Cerebellar cortex (tissue), 1 donor: ENCODE data around the gene TNFRSF14.
A peak's percentile ranks its signal among the peaks of the same experiment; 100 is the strongest.
"Not testable (repeated sequence)": the region's sequence is repeated elsewhere in the genome, so short reads cannot be mapped to it uniquely, and the experiment has no call there.

ENCODE experiments used
- DNase-seq: peaks from one replicate; pipeline ENCODE4 v3.0.0-alpha.2; 2015; ENCODE audit warnings: low spot score

TNFRSF14 gene

DNA sequence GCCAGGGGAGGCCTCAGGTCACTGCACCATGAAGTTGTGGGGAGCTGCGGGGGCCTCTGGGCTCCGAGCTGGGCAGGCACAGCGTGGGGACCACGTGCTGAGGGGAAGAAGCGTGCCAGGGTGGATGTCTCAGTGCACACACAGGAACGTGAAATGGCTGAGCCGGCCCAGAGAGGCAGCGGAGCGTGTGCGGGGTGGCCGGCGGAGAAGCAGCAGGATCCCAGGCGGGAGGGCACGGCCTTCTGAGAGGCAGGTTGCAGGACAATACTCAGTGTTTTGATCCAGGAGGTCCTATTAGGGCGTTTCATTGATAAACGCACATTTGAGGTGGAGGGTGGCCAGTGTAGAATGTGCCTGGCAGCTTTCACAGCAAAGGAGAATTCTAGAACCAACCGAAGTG is 12.9 kb downstream of the TNFRSF14 start:
- no peak for DNase-seq

DNA sequence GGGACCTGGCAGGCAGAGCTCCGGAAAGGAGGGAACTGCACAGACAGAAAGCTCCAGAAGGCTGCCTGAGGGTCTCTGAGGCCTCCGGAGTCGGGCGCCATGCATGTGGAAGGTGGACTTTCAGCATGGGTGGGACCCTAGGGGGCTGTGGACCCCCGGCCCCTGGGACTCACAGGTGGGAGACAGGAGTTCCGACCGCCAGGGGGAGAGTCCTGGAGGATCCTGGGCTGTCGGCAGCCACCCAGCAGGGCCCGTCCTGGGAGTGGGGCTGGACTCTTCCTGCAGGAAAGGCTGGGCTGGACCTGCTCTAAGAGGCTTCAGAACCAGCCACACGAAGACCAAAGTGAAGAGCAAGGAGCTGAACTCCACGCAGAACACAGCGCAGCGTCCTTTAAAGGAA is 13.5 kb downstream of the TNFRSF14 start:
- not testable (repeated sequence) for DNase-seq

DNA sequence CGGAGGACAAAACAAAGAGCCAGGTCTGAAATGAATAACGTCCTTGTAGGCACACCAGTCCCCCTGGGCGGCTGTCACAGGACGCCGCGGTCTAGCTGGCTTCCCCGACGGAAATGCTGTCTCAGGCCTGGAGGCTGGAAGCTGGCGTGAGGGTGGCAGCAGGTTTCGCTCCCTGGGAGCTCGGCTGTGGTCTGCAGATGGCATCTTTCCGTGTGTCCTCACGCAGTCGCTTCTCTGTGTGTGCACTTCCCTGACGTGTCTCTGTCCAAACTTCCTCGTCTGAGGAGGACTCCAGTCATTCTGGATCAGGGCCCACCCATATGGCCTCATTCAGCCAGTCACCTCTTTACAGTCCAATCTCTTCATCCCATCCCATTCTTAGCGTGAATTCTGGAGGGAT is 14.2 kb downstream of the TNFRSF14 start:
- DNase-seq = peak; percentile 22

DNA sequence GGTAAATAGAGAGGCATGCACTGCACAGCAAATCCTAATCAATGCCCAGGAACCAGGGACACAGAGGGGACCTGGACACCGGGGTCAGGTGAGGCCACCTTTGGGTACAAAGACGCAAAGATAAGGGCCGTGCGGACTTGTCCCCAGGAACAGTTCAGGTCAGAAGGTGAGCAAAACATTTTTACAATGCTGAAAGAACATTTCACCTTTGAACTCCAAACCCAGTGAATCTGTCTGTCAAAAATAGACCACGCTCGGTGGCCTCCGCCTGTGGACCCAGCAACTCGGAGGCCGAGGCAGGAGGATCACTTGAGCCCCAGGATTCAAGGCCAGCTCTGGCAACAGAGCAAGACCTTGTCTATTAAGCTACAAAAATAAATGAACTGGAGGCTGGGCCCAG is 15.2 kb downstream of the TNFRSF14 start:
- DNase-seq = no peak

DNA sequence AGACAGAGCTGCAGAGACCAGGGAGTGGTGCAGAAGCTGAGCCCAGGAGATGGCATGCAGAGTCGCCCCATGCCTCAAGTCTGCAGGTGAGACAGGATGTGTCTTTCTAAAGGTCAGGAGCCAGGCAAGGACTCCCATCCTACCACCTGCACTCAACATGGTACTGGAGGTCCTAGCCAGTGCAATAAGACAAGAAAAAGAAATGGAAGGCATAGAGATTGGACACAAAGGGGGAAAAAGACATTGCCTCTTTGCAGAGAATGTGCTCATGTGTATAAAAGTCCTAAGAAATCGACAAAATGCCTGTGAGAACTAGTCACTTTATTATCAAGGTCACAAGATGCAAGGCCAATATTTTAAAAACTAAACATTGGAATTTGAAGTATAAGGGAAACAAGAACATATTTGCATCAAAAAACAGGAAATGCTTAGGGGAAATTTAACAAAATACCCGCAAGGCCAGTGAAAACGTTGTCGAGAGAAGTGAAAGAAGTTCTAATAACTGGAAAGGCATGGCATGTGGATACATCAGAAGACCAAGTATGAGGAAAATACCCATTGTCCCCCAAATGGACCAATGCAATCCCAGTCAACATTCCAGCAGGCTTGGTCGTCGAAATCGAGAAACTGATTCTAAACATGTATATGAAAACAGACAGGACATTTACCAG is 17.2 kb downstream of the TNFRSF14 start:
- DNase-seq = no peak

DNA sequence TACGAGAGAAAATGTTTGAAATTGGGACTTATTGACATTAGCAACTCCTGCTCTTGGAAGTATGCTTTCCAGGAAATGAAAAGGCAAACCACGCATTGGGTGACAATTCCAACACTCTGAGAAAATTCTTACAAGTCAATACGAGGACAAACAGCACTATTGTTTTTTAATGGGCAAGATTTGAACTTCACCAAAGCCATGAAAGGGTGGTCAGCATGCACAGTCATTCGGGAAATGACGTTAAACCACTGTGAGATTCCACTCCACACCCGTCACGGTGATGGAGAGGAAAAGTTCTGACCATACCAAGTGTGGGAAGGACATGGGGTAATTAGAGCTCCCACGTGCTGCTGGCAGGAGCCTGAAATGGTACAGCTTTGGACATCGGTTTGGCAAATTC is 18.2 kb downstream of the TNFRSF14 start:
- DNase-seq = no peak

DNA sequence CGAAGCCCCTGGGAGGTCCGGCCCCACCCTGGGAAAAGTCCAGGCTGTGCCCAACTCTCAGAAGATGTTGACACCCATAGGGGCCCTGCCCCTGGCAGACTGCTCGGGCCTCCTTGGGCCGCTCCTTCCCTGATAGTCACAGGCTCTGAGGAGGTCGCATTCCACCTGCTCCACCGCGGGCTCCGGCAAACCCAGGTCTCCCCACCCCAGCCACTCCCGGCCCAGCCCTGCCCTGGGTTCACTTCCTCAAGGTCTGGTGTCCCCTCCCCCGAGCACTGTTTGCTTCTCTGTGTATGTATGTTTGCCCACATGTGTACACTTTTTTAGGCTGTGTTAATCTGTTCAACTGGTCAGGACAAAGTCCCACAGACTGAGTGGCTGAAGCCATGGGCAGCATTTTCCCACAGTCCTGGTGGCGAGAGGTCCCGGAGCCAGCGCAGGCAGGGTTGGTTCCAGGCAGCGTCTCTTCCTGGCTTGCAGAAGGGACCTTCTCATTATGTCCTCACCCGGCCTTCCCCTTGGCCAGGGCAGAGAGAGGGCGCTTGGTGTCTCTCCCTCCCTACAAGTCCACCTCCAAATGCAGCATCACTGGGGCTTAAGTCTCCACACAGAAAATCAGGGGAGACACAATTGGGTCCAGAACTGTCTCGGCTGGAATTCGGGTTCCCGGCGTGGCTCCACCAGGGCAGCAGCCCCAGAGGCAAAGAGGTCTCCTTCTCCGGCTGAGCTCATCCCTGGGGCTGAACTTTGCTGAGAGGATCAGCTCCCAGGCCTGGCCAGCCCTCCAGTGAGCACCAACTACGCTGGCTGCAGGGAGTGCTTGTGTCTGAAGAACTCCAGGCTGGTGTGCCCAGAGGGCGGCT is 19.9 kb downstream of the TNFRSF14 start:
- DNase-seq = no peak

DNA sequence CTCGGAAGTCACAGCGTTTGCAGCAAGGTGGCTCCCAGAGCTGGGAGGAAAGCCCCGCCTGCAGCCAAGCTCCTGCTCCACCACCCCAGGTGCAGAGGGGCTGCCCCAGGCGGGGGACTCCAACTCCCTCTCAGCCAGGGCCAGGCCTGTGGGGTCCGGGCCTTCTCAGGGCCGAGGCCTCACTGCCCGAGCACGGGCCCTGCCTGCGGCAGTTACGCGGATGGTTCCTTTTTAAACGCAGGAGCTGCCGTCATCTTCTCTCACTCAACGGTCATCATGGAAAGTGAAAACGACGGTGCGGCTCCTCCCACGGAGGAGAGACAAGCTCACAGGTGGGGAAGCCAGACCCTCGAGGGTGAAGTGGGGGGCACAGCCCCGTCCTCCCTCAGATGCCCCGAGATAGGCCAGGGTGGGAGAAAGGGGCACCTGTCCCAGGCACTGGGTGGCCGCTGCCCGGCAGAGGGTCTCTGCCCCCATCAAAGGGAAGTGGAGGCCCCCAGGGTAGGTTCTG is 21.4 kb downstream of the TNFRSF14 start:
- not testable (repeated sequence) for DNase-seq

DNA sequence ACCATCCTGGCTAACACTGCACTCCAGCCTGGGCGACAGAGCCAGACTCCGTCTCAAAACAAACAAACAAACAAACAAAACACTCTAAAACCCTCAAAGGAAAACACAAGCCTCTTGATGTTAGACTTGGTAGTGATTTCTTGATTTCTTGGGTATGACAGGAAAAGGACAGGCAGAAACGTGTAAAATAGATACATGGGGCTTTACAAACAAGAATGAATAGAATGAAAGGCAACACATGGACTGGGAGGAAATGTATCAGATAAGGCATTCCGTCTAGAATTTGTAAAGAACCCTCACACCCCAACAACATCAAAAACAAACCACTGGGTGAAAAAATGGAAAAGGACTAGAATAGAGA is 22.6 kb downstream of the TNFRSF14 start:
- no peak for DNase-seq

DNA sequence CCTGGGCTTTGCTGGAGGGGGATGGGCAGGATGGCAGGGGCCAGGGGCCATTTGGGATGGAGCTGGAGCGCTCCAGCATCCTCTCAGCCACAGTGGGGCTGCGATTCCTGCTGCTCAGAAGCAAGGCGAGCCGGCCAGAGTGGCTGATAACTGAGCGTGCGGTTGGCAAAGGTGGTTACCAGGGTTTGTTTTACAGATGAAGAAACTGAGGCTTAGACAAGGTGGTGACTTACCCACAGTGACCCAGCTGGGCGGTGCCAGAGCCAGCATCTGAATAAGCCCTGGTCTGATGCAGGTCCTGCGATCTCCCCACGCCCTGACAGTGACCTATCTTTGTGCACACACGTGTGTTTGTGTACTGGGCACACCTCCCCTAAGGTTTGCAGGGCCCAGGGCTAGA is 24.5 kb downstream of the TNFRSF14 start:
- no peak for DNase-seq

DNA sequence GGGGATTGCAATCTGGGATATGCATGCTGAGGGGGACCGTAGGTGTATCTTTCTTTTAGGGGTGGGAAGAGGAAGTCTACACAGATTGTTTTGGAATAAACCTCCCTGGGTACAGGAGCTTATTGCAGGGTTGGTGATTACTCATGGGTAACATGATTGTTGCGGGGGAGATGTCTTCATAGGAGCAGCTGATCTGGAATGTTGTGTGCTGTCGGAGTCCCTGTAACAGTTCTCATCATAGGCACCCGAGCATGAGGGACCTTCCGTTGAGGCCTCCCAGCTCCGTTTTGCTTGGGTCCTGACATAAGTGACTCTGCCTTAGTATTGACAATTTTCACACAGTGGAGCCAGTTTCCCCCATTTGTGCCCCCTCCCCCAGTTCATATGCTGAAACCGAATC is 26.2 kb downstream of the TNFRSF14 start:
- DNase-seq = no peak

DNA sequence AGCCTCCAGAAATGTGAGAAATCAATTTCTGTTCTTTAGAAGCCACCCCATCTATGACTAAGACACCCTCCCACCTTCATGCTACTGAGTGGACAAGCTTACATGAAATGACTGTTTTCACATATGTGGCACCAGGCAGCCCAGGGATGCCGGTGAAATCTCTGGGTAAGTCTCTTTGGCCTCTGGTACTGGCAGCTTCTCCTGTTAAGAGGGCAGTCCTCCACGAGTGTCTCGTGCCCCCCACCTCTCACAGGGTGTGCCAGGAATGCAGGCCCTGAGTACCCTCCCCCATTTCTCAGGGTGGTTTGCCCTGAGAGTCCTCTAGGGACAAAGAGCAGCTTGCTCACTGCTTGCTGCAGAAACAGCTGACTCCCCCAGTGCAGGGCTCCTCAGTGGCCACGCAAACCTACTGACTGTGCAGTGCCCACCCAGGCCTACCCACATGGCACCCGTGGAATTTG is 27.2 kb downstream of the TNFRSF14 start:
- DNase-seq = no peak

DNA sequence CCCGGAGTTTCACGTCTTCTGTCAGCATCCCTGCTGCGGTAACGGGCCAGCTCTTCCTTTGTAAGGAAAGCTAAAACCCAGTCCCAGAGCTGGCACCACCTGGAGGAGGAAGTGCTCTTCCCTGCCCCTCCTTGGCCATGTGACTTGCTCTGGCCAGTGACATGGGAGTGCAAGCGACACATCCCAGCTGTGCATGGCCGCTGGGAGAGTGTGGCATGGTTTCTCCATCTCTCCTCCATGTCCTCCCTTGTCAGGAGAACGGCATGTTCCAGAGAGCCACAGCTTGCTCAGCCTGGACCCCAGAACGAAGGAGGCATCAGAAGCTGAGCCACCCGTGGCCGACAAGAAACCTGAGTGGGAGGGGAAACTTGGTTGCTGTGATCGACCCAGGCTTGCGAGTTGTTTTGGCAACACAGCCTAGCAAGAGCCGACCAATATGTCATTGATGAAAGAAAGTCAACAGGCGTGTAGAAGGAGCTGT is 27.7 kb downstream of the TNFRSF14 start:
- DNase-seq = no peak

DNA sequence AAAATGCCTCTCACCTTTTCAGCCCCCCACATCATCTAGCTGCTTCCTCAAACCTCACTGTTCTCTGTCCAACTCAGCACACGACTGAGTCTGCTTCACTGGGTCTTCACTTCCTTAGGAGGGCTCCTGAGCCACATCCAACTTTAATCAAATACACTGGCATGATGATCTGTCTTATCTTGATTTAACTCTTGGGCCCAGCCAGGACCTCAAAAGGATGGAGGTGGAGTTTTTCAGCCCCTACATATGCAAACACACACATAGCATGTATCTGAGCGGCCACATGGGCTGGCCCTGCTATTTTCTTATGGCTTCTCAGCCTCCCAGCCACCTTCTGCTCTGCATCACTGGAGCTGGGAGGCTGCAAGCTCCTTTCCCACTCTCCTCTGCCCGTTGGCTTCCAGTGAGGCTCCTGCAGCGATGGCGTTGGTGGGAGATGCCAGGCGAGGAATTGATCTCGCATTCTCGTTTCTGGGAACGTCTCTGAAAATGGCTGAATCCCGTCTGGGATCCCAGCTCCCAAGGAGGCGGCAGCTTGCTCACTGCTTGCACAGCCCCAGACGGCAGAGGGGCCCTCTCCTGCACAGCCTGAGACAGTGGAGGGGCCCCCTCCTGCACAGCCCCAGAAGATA is 28.6 kb downstream of the TNFRSF14 start:
- DNase-seq = peak; percentile 18

DNA sequence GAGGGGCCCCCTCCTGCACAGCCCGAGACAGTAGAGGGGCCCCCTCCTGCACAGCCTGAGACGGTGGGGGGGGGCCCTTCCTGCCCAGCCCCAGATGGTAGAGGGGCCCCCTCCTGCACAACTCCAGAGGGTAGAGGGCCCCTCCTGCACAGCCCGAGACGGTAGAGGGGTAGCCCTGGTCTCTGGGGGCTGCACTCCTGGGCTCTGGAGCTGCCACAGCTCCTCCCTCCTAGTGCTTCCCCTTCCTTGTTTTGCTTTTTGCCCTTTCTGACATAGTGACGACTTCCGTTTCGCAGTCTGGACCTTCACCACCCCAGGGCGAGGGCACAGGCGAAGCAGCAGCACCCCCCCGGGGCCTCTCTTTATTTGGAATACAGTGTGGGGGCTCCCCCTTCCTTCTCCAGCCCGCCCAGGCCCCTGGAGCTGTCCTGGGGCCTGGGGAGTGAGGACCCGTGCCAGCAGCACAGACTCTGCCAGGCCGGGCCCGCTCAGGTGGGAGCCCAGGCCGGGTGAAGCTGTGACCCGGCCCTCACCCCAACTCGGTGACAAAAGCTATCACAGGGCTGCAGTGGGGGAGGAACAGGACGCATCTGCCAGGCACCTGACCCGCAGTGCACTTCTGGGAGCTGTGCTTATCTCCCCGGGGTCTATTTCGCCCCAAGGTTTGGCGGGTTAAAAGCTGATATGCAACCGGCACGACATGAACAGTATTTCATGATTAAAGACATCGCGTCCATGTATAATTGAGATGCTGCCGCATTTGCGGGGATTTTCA is 29.3 kb downstream of the TNFRSF14 start:
- peak; percentile 79 for DNase-seq

DNA sequence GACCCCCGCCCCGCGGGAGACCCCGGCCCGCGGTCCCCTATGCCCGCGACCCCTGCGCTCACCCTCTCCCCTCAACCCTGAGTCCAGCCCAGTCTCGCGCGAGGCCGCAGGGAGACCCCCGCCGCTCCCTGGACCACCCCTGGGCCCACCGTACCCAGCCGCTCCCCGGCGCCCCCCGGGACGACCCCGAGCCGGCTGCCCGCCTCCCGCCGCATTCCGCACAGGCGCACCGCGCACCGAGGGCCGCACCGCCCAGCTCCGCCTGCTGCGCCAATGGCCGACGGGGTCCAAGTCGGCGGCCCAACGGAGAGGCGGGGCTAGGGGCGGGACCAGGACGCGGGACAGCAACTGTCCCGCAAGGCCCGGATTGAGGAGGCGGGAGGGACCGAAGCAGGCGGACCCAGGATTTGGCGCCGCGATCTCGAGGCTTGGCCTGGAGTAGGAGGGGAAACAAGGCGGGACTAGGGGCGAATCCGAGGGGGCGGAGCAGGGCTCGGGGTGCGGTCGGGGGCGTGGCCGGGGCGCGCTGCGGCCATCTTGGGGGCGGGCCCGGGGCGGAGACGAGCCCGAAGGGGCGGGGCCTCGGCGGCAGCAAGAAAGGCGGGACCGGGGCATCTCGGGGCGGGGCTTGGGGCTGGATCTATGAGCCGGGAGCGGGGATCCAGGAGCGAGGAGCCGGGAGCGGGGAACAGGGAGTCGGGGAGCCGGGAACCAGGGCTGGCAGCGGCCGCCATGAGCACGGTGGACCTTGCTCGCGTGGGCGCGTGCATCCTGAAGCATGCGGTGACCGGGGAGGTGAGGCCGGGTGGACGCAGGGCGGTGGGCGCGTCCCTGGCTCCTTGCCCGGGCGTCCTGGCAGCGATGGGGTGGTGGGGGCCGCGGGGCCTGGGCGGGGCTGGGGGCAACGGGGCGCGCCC is 30.2 kb downstream of the TNFRSF14 start, which contains the start of gene PRXL2B:
Gene PRXL2B (plus strand): TSS at position 624 of the 917 bp plus-strand sequence. CDS start 109 bp downstream, at position 733.
- DNase-seq = peak; percentile 99

DNA sequence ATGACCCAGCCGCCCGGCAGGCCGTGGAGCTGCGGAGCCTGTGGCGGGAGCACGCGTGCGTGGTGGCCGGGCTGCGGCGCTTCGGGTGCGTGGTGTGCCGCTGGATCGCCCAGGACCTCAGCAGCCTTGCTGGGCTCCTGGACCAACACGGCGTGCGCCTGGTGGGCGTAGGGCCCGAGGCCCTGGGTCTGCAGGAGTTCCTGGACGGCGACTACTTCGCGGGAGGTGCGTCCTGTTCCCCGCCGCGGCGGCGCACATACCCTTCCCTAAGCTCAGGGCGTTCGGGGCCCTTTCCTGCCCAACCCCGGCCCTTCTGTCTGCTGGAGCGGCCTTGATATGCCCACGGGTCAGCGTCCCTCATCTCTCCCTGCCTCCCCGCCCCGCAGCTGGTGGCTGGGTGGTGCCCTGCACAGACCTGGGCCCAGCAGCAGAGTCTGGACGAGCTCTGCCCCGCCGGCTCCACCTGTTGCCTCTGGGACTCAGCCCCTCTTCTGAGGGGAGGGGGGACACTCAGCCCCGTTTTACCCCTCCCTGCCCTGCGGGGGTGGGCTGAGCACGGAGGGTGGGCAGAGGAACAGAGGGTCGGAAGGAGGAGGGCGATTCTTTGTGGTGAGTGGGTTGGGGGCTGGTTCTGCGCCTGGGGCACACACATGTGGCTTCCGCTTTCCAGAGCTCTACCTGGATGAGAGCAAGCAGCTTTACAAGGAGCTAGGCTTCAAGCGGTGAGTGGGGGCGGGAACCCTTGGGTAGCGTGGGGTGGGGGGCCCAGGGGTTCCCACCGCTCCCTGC is 31.1 kb downstream of the TNFRSF14 start:
- peak; percentile 8 for DNase-seq

DNA sequence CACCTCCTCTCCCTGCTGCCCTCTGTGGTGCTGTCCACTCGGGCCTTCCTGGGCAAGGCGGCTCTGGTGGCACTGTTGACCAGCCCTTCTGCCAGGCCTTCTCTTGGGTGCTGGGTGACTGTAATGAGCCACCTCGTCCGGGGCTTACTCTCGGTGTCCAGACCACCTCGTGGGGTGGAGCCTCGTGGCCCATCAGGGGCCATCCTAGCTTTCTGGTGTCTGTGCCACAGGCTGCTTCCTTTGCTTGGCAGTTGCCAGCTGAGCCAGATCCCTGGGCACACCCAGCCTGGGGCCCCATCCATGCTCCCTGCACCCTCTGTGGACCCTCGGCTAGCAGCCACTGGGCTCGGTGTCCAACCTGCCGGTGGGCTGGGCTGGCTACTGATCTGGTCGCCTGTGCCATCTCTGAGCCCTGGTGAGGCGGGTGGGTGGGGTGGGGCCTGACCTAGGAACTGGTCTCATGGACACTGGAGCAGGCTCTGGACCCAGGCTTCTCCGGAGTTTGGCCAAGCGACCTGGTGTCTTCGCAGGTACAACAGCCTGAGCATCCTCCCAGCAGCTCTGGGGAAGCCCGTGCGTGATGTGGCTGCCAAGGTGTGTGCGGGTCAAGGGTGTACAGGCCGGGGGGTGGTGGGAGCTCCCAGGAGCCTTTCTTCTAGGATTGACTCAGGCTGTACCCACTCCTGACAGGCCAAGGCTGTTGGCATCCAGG is 31.8 kb downstream of the TNFRSF14 start:
- no peak for DNase-seq
